DND-41 (cell line): ENCODE results near the gene GPR55.

Experiments
- ATAC-seq: fragments of 200-7000 bp; cut with Tn5 transposase; 3 replicates; pipeline ENCODE4 v1.9.1; 2021; ENCODE audit warnings: low read depth; ENCODE audit not compliant: insufficient read depth
- DNase-seq: peaks from one replicate; pipeline ENCODE4 v3.0.0-alpha.2; 2020
- H2AFZ ChIP-seq: 2 replicates; pipeline ENCODE4 v1.6.0; 2012; ENCODE audit warnings: low read depth, low read length
- H3K27ac ChIP-seq: 2 replicates; pipeline ENCODE4 v1.5.1; 2012; ENCODE audit warnings: low read length, inconsistent platforms
- H3K27me3 ChIP-seq: fragments of 200-600 bp; sonication (generic); 2 replicates; pipeline ENCODE4 v1.6.0; 2012; ENCODE audit warnings: low read length, mild to moderate bottlenecking, inconsistent platforms; ENCODE audit not compliant: insufficient read depth, poor library complexity
- H3K36me3 ChIP-seq: 2 replicates; pipeline ENCODE4 v1.5.1; 2012; ENCODE audit warnings: low read length, inconsistent platforms; ENCODE audit not compliant: insufficient read depth
- H3K4me1 ChIP-seq: 2 replicates; pipeline ENCODE4 v1.5.1; 2012; ENCODE audit warnings: mild to moderate bottlenecking, low read length; ENCODE audit not compliant: insufficient read depth
- H3K4me2 ChIP-seq: 2 replicates; pipeline ENCODE4 v1.6.0; 2012; ENCODE audit warnings: mild to moderate bottlenecking, moderate library complexity, low read length, inconsistent platforms; ENCODE audit not compliant: insufficient read depth
- H3K4me3 ChIP-seq, 2 experiments: fragments of 200-600 bp in 1 of 2; shearing (Covaris generic) in 1 of 2; 2 replicates each; pipeline ENCODE4 v1.5.1; 2012 to 2016; ENCODE audit warnings: inconsistent platforms in 2 of 2, low read length in 2 of 2, mild to moderate bottlenecking in 2 of 2, low read depth in 1 of 2, moderate library complexity in 1 of 2
- H3K79me2 ChIP-seq: 2 replicates; pipeline ENCODE4 v1.6.0; 2012; ENCODE audit warnings: low read length, inconsistent platforms; ENCODE audit not compliant: insufficient read depth
- H3K9ac ChIP-seq: 2 replicates; pipeline ENCODE4 v1.6.0; 2012; ENCODE audit warnings: low read depth, mild to moderate bottlenecking, inconsistent platforms, low read length, moderate library complexity
- H3K9me3 ChIP-seq: 2 replicates; pipeline ENCODE4 v1.5.1; 2012; ENCODE audit warnings: low read length, moderate library complexity, mild to moderate bottlenecking, inconsistent platforms; ENCODE audit not compliant: insufficient read depth, severe bottlenecking
- H4K20me1 ChIP-seq: 2 replicates; pipeline ENCODE4 v1.6.0; 2012; ENCODE audit warnings: low read length; ENCODE audit not compliant: insufficient read depth
- EZH2 ChIP-seq: IDR thresholded peaks from 3 replicates; pipeline ENCODE4 v1.6.1; 2012; ENCODE audit warnings: borderline replicate concordance, low read depth, mild to moderate bottlenecking, moderate library complexity, low read length, inconsistent platforms; ENCODE audit not compliant: severe bottlenecking
- TF ChIP-seq, protein P1 (sequence below): IDR thresholded peaks from 2 replicates; pipeline ENCODE4 v1.5.1; 2012; ENCODE audit warnings: borderline replicate concordance, low read length, moderate library complexity, mild to moderate bottlenecking; ENCODE audit not compliant: poor library complexity, severe bottlenecking; ENCODE audit errors: extremely low read depth

The GPR55 gene

DNA sequence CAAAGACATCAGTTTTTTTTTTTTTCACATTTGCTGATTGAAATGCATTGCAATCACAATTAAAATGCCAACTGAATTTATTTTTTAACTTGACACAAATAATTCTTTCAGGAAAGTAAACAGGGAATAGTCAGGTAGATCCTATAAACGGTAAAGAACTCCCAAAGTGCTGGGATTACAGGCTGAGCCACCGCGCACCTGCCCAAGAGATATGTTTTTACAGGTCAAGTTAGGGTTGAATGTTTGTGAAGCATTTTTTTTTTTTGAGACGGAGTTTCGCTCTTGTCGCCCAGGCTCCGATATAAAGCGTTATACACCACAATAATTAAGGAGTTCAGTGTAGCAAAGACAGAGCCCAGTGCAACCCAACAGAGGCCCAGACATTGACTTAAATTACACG, 45.2 kb downstream of the GPR55 start:
- peaks cover 24% of the 10 kb centered on the region for H3K4me1 ChIP-seq
- peaks cover under 1% of the 10 kb centered on the region; the same call in 1 of the 2 replicates for H4K20me1 ChIP-seq
- no peaks in the 10 kb centered on the region for H3K79me2 ChIP-seq
- H3K27me3 ChIP-seq: no peaks in the 10 kb centered on the region
- no peaks in the 10 kb centered on the region for H3K9me3 ChIP-seq
- no peak overlapping the region for H2AFZ ChIP-seq
- DNase-seq (no peak), ATAC-seq (no peak)
- no peak overlapping the region for H3K9ac ChIP-seq
- TF ChIP-seq EZH2: no peak
- peaks cover 40% of the 10 kb centered on the region for H3K36me3 ChIP-seq
- H3K27ac ChIP-seq: no peak overlapping the region
- H3K4me2 ChIP-seq: no peak overlapping the region
- H3K4me3 ChIP-seq: no peak overlapping the region

DNA sequence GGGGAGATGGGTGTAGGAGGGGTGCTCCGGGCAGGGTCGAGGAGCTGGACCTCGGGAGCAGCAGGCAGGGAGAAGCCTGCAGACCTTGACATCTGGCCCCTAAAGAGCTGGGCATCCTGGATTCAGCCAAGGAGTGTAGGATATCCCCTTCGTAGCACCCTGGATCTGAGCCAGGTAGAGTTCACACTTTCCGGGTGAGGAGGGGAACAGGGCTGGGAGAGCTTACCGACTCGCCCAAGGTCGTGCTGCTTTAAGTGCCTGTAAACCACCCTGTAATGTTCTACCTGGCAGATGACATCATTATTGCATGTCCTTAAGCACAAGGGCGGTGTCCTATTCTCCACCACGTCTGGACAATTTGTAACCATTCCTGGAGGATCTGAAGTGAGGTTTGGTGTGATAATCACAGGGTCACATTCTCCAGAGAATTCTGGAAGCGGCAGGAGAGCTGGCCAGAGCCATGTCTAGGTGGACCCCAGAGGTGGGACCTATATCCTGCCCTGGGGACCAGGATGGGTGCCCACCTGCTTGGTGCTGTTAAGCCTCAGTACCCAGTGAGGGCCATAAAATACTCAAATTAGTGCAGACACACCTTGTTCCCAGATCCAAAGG, 45.7 kb downstream of the GPR55 start:
- H3K79me2 ChIP-seq: no peaks in the 10 kb centered on the region
- no peak overlapping the region for H3K4me2 ChIP-seq
- peaks cover 5% of the 10 kb centered on the region; the same call in 1 of the 2 replicates for H4K20me1 ChIP-seq
- TF ChIP-seq, protein P1, sequence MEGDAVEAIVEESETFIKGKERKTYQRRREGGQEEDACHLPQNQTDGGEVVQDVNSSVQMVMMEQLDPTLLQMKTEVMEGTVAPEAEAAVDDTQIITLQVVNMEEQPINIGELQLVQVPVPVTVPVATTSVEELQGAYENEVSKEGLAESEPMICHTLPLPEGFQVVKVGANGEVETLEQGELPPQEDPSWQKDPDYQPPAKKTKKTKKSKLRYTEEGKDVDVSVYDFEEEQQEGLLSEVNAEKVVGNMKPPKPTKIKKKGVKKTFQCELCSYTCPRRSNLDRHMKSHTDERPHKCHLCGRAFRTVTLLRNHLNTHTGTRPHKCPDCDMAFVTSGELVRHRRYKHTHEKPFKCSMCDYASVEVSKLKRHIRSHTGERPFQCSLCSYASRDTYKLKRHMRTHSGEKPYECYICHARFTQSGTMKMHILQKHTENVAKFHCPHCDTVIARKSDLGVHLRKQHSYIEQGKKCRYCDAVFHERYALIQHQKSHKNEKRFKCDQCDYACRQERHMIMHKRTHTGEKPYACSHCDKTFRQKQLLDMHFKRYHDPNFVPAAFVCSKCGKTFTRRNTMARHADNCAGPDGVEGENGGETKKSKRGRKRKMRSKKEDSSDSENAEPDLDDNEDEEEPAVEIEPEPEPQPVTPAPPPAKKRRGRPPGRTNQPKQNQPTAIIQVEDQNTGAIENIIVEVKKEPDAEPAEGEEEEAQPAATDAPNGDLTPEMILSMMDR: no peak
- TF ChIP-seq EZH2: no peak
- H3K4me3 ChIP-seq: no peak overlapping the region
- no peak for ATAC-seq
- no peak for DNase-seq
- H3K9ac ChIP-seq: no peak overlapping the region
- no peak overlapping the region for H3K27ac ChIP-seq
- H3K9me3 ChIP-seq: no peaks in the 10 kb centered on the region
- peaks cover 43% of the 10 kb centered on the region for H3K36me3 ChIP-seq
- no peaks in the 10 kb centered on the region for H3K27me3 ChIP-seq
- peaks cover 24% of the 10 kb centered on the region for H3K4me1 ChIP-seq
- no peak overlapping the region for H2AFZ ChIP-seq

DNA sequence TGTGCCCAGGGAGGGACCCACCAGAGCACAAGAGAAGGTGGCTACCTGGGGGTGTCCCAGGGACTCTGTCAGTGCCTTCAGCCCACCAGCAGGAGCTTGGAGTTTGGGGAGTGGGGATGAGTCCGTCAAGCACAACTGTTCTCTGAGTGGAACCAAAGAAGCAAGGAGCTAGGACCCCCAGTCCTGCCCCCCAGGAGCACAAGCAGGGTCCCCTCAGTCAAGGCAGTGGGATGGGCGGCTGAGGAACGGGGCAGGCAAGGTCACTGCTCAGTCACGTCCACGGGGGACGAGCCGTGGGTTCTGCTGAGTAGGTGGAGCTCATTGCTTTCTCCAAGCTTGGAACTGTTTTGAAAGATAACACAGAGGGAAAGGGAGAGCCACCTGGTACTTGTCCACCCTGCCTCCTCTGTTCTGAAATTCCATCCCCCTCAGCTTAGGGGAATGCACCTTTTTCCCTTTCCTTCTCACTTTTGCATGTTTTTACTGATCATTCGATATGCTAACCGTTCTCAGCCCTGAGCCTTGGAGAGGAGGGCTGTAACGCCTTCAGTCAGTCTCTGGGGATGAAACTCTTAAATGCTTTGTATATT, 46.3 kb downstream of the GPR55 start:
- Histone ChIP-seq H3K4me3 (no peak overlapping the region), H3K9ac (no peak overlapping the region), H3K4me2 (no peak overlapping the region), H2AFZ (no peak overlapping the region), H3K27me3 (no peaks in the 10 kb centered on the region), H4K20me1 (peaks cover 5% of the 10 kb centered on the region; the same call in 1 of the 2 replicates), H3K4me1 (peaks cover 24% of the 10 kb centered on the region), H3K79me2 (no peaks in the 10 kb centered on the region), H3K36me3 (peaks cover 43% of the 10 kb centered on the region), H3K27ac (peak overlapping the region; percentile 34; the same call in 1 of the 2 replicates), H3K9me3 (no peaks in the 10 kb centered on the region)
- DNase-seq (no peak), ATAC-seq (no peak)
- no peak for TF ChIP-seq EZH2
- TF ChIP-seq, protein P1: no peak
